GM18499 (cell line): ENCODE results near the gene HSPA12A.

Source experiments
- ATAC-seq: cut with Tn5 transposase; IDR thresholded peaks from one replicate; pipeline ENCODE4 v1.9.1; 2021; ENCODE audit warnings: moderate number of reproducible peaks; ENCODE audit not compliant: insufficient read depth, unreplicated experiment

Gene HSPA12A

DNA sequence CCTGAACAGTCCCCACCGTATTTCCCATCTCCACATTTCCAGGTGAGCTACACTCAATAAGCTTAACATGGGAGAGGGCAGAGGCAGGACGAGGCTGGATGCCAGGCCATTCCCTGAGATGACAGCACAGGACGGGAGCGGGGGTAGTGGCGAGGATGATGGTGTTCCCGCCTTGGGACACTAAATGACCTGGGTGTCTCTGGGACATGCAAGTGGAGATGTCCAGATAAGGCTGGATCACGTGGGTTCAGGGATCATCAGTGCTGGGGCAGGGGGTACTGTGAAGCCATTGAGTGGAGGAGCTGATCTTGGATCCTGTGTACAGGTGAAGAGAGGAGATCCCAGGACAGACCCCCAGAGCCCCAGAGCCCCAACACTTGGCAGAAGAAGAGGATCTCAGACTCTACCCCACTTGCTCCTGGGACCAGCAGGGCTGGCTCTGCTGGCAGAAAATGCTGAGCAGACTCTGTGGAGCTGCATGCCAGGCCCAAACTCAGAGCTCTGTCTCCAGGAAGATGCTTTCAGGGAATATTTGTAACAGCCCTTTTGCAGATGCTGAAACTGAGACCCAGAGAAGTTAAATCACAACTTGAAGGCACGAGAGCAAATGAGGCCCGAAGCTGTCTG, 29.7 kb upstream of the HSPA12A start:
- no peak for ATAC-seq

DNA sequence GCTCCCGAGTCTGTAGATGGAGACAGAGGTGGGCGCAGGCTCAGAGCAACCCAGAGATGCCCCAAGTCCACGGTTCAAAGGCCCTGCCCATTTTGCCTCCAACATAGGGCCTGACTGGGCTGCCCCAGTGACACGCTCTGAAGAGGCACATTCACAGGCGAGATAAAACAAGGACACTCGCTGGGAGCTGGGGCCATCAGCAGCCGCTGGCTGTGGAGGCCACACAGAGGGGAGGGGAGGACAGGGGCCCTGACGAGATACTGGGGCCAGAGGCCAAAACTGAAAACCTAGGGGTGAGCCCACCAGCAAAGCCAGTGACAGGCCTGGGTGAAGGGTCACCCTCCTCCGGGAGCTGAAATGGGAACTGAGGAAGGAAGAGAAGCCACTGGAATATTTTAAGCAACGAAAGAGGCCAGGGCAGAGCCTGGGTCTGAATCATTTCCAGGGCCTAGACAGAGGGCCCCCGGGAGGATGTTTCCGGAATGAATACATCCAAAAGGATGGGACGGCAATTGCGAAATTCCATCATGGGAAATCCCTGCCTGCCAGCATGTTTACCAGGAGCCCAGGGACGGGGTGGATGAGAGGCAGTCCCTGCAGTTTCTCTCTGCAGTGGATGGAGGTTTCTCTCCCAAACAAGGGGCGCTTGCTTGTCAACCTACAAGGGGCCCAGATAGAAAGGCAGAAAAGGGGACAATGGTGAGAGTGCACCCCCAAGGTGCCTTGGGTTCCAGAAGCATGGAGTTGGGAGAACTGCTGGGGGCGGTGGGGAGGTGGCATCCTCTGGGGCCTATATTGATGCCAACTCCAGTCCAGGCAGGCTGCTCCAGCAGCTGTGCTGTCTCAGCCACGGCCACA, 29.0 kb upstream of the HSPA12A start:
- ATAC-seq: no peak

DNA sequence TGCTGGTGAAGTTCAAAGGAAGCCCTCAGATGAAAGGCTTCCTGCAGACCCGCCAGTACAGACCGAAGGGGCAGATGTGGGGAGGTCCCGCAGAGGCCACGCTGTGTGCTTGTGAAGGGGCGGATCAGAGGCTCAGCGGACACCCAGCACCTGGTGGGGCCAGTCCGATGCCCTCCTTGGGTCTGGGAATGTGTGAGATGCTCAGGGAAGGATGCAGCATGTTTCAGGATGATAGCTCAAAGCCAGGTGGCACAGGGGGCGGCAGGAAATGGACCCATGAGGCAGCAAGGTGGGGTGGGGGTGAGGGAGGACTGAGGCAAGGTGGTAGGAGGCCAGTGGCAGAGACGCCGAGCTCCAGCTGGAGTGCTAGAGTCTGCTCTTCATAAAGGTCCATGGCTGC, 27.9 kb upstream of the HSPA12A start:
- no peak for ATAC-seq

DNA sequence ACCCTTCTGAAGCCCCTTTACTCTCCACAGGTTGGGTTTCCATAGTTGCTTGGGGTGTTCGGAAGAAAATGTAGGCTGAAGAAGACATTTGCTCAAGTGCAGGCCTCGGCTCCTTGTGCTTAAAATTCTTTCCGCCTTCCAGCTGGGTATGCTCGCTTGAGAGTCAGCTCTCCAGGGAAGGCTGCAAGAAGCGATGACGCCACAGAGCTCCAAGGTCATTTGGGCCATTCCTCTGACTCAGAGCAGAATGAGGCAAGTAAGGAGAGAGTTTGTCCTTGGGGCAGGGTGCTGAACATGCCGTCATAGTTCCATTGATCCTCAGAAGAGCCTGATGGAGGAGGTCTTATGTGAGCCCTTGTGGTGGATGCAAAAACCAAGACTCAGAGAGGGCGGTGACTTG, 27.4 kb upstream of the HSPA12A start:
- no peak for ATAC-seq

DNA sequence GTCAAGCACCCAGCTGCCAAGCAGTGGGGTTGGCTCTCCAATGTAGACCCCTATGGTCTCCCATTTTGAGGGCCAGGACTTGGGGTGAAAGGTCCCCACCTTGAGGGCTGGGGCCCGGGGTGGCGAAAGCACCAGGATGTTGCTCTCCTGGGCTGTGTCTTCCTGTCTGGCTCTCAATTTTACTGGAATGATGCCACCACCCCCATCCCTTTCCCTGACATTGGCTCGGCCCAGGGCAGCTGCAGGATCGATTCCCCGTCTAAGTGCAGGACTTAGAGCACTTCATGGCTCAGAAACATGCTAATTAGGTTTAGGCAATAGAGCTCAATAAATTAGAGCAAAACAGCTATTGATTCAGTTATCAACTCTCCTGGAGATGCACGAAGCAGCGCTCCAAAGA, 27.0 kb upstream of the HSPA12A start:
- ATAC-seq: no peak

DNA sequence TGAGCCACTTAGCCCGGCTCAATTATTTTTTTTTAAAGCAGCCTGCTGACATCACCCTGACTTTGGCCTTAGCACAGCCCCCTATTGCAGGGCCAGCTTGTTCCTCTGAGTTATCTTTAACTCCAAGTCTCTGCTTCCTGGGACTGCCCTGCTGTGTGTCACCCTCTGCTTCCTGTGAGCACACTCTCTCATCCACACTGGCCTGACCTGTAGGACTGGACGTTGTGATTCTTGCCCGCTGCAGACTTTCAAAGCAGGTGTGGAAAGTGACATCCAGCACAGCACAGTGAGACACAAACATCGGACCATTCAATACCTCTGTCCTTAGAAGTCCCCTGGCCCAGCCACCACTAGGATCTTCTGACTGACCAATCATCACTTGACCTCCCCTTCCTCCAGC, 26.4 kb upstream of the HSPA12A start:
- ATAC-seq: no peak

DNA sequence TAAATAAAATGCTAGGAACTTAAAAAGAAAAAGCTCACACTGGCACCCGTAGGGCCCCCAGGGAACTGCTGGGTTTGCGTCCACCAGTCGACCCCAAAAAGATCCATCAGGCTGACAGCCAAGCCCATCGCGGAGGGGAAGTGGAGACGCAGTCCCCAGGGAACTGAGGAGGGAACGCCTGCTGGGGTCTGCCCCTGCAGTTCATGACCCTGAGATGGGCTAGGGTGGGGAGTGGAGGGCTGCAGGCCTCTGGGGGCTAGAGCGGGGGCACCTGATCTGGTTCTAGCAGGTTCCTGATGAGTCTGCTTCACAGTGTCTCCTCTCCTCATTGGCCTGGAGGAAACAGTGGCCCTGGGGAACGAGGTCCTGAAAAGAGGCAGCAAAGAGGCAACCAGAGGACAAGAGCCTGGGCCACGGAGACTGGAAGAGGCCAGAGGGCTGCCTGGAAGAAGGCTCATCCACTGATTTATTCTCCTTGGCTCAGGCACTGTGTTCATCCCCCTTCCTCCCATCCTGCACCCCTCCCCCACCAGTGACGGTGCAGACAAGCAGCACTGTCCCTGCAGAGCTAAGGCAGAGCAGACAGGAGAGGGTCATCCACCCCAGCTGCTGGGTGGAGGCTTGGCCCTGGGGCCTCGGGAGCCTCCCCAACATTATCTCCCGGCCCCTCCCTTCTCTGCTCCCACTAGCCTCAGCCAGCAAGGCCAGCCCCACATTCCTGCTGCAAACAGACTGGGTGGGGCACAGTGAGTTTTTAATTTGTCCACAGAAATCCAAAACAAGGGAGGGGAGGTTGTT, 24.7 kb upstream of the HSPA12A start:
- ATAC-seq: no peak

DNA sequence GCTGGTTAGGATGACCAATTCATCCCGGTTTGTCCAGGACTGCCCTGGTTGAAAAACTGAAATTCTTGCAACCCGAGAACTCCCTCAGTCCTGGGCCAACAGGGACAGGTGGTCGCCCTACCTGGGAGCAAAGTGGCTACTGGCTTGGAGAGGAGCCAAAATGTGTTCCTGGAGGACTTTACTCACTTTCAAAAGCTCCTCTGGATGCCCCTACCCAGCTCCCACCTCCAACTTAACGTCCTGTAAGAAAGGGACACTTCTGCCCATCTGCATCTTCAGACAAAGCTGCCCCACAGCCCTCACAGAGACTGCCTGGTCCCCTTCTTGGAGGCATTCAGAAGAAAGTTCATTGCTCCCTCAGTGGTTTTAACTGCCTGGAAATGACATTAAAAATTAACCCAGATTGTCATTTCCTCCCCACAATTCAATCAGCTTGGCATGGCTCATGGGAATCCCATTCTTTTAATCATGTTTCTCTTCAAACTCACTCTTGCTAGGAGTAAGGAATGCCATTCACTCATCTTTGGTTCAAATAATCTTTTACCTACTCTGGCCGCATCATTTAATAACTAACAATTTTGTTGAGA, 24.0 kb upstream of the HSPA12A start:
- no peak for ATAC-seq

DNA sequence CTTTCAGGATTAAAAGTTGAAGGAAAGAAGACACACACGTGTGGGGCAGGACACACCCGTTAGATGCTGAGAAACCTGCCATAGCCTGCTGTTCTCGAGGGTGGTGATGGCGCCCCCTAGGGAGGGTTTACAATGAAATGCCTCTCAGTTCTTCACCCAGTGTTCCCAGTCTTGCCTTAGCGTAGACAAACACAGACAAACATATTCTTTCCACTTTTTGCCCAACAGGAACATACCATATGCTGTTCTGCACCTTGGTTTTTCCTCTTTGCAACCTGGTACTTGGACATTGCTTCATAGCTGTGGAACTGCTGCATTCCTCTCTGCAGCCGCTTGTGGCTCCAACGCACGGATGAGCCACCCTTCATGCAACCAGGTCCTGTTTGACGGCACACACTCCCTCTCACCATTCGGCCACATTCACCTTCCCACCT, 23.3 kb upstream of the HSPA12A start:
- no peak for ATAC-seq

DNA sequence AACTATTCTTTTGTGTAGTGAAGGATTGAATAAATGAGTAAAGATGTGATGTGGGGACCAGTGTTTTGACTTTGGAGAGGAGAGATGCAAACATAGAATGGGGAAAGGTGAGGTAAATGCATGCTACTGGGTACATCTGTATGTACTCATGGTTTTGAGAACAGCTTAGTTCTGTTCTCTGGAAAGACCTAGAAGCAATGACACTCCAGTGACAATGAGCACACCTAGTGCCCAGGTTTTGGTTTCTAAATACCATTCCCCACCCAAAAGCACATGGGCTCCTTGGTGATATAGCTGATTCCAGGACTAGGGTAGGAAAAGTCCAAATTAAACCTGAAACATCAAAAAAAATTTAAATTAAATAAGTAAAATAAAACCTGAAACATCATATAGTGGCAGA, 22.6 kb upstream of the HSPA12A start:
- no peak for ATAC-seq

DNA sequence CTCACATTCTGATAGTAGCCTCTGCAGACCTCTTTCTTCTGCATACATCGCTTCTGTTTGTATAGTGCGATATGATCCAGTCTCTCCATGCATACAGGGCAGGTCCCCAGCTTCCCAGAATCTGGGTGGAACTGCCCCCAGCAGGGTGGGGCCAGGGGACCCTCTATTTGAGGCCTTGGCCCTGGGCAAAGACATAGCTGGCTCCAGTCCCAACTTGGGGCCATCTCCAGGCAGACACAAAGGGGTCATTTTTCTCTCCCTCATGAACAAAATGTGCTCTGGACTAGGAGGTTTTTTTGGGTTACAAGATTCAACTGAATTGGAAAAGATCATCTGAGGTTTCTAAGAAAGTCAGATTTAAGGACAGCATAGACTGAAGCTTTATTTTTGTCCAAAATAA, 21.1 kb upstream of the HSPA12A start:
- ATAC-seq: no peak

DNA sequence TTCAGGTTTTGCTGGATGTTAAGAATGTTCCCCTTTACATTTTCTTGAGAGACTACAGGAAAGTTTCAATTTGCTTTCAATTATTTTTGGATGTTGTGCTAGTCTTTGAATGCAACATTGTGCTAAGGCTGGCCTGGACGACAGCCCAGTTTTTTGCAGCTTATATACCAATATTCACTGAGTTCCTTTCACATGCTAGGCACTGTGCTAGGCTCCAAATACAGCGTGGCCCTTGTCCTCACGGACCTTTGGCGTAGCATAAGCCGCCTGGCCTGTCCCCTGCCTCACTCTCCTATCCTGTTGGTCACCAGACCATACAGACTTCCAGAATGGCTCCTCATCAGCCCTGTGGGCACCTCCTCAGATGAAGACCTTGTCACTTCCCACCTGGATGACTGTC, 19.5 kb upstream of the HSPA12A start:
- ATAC-seq: no peak

DNA sequence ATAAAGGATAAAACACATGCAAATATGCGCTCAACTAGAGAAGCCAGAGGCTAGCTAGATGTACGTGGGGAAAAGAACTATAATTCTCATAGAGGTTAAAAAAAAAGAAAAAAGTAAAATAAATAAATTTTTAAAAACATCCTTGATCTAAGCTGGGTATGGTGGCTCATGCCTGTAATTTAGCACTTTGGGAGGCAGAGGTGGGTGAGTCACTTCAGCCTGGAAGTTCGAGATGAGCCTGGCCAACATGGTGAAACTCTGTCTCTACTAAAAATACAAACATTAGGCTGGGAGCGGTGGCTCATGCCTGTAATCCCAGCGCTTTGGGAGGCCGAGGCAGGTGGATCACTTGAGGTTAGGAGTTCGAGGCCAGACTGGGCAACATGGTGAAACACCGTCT, 18.6 kb upstream of the HSPA12A start:
- no peak for ATAC-seq

DNA sequence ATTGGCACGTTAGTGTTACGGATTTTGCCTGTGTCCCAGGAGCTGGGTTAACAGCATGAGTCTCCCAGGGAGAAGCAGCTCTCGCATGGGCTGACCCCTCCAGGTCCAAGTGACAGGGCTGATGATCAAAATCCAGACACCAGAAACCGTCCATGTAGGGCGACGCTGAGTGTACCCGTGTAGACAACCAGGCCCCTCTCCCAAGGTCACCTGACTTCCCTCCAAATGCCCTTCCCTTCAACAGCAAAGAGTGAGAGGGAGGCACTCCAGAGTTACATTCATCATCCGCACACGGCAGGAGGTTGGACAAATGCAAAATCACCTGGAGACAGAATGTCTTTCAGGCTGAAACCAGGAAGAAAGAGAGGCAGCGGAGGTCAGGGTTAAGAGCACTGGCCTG, 14.9 kb upstream of the HSPA12A start:
- no peak for ATAC-seq

DNA sequence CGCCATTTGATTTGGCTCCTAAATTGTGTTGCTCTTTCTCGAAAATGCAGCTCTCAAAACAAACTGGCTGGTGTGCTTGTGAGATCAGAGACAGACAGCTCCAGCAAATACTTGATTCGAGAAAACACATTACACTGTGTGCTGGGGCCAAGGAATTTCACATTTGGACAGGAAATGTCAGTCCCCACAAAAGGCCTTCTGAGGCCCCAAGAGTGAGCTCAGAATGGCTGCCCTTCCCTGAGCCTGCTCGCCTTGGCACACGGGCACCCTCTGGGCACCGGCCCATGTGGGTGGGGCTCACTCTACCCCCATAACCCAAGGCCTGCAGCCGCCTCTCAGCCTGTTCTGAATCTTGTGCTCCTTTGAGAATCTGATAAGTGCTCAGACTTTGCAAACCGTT, 13.9 kb upstream of the HSPA12A start:
- ATAC-seq: no peak

DNA sequence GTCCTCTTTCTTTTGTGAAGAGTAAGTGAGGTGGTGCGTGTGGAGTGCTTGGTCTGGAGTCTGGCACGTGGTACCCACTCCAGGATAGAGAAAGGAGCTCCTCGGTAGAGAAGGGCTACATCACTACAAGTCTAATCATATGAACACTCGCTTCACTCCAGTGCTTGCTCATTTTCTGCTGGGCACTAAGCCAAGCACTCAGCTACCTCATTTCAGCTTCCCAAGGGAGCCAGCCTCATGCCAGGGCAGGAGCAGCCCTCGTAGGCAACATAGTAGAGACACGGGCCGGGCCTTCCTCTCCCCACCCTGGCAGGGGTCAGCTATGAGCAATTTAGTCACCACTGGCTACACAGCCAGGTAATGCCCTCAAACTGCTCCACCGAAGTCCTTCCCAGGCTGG, 11.4 kb upstream of the HSPA12A start:
- no peak for ATAC-seq

DNA sequence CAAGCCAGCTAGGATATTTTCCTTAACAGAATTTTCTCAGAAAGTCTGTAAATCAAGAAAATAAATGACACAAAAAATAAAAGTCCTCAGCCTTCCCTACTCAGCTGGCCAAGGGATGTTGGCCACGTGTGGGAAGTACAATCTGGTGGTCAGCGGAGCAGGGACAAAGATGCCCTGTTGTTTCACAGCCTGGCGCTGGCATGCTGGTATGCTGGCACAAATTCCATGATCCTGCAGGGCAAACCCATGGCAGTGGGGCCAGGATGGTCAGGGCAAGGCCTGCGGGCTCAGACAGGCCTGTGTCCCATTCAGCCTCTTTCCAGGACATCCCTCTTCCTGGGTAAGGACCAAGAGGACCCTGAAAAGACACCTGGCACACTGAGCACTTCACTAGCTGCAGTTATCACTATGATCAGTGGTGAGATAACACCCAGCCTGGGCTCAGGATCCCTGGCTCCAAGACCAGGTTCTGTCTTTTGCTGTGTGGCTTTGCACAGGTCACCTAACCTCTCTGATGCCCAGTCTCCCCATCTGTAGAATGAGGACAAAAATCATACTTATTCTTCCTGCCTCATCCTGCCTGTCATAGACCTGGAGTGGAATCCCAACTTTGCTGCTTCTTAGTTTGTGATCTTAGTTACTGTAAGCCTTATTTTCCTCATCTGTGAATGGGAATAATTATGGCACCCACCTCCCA, 10.8 kb upstream of the HSPA12A start:
- no peak for ATAC-seq

DNA sequence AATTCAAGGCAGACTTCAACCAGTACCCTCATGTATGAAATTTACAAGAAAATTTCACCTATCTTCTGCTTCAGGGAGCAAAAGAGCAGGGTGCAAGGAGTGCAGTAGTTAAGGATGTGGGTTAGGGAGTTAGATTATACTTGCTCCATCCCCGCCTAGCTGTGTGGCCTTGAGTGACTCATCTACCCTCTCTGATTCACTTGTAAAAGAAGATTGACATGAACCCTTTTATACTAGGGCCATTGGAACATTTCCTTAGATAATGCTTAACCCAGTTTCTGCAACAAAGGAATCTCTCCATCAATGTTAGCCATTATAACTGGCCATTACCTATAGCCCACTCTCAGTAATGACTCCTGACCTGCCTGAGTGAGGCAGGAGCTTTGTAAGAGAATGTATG, 10.2 kb upstream of the HSPA12A start:
- ATAC-seq: no peak

DNA sequence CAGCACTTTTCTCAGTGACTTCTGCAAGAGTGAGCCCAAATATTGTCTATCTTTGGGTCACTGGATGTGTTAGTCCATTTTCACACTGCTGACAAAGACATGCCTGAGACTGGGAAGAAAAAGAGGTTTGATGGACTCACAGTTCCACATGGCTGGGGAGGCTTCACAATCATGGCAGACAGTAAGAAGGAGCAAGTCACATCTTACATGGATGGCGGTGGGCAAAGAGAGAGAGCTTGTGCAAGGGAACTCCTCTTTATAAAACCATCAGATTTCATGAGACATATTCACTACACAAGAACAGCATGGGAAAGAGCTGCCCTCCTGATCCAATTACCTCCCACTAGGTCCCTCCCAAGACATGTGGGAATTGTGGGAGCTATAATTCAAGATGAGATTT, 6.1 kb upstream of the HSPA12A start:
- ATAC-seq: no peak

DNA sequence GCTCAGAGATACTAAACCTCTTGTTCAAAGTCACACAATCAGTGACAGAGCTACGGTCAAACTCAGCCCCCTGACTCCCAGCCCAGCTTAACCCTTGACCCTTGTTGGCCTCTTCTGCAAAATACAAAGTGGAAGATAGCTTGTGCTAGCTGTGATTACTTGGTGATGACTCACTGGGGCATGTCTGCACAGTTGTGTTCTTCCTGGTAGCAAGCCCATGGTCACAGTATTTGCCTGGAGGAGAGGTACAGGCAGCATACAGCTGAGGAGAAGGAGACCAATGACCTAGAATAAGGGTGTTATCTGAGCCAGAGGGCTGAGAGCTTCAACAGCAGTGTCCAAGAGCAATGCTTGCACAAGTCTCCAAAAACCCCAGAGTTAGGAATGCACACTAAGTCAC, 5.7 kb upstream of the HSPA12A start:
- ATAC-seq: no peak
